ENCODE measurements around the gene HYI.

The HYI gene

GRCh38 chr1:43434256-43434655 lies 19.5 kb downstream of the HYI start:
- no peak overlapping the region for H3K4me3 ChIP-seq (ENCODE audit: low read length)
- TF ChIP-seq CTCF (IDR thresholded peaks at IDR 0.05; ENCODE audit: insufficient read depth, low read depth, low read length, missing control alignments) = no peak
- no peak for DNase-seq (ENCODE audit: low read depth)

GRCh38 chr1:43432907-43433306 lies 20.8 kb downstream of the HYI start:
- DNase-seq (ENCODE audit: low read depth) = no peak
- H3K4me3 ChIP-seq (ENCODE audit: low read length) = no peak overlapping the region
- TF ChIP-seq CTCF (IDR thresholded peaks at IDR 0.05; ENCODE audit: insufficient read depth, low read depth, low read length, missing control alignments) = no peak

- DNase-seq (ENCODE audit: low read depth) = no peak
- H3K4me3 ChIP-seq (ENCODE audit: low read length) = no peak overlapping the region
- TF ChIP-seq CTCF (IDR thresholded peaks at IDR 0.05; ENCODE audit: insufficient read depth, low read depth, low read length, missing control alignments) = no peak
Measured at GRCh38 chr1:43432171-43432860, 21.4 kb downstream of the HYI start.

- no peak for DNase-seq (ENCODE audit: low read depth)
- no peak for TF ChIP-seq CTCF (IDR thresholded peaks at IDR 0.05; ENCODE audit: insufficient read depth, low read depth, low read length, missing control alignments)
- H3K4me3 ChIP-seq (ENCODE audit: low read length) = no peak overlapping the region
Measured at GRCh38 chr1:43431676-43432075, 22.1 kb downstream of the HYI start.

GRCh38 chr1:43430831-43431230 lies 22.9 kb downstream of the HYI start:
- TF ChIP-seq CTCF (IDR thresholded peaks at IDR 0.05; ENCODE audit: insufficient read depth, low read depth, low read length, missing control alignments) = no peak

GRCh38 chr1:43427941-43428340 lies 25.8 kb downstream of the HYI start:
- DNase-seq (ENCODE audit: low read depth) = no peak
- no peak overlapping the region for H3K4me3 ChIP-seq (ENCODE audit: low read length)
- TF ChIP-seq CTCF (IDR thresholded peaks at IDR 0.05; ENCODE audit: insufficient read depth, low read depth, low read length, missing control alignments) = no peak

More at GRCh38 chr1:43430831-43431230, 22.9 kb downstream of the HYI start:
- no peak overlapping the region for H3K4me3 ChIP-seq (ENCODE audit: low read length)
- no peak for DNase-seq (ENCODE audit: low read depth)

GRCh38 chr1:43427524-43427923 lies 26.2 kb downstream of the HYI start:
- DNase-seq (ENCODE audit: low read depth) = no peak
- H3K4me3 ChIP-seq (ENCODE audit: low read length) = no peak overlapping the region
- no peak for TF ChIP-seq CTCF (IDR thresholded peaks at IDR 0.05; ENCODE audit: insufficient read depth, low read depth, low read length, missing control alignments)

Measured in epithelial cell of esophagus (primary cell).